Motor neuron (in vitro differentiated cells): ENCODE measurements around the gene SCN10A. TPM values are rescaled to one million over a fixed set of nuclear protein-coding genes. Genes with fewer than 3 reads are reported as not detected.

Source experiments
- ATAC-seq, 8 experiments: fragments of 200-7000 bp; cut with Tn5 transposase; replicated peaks in 6 of 8; 2 replicates each; pipeline ENCODE4 v1.8.0; 2021; ENCODE audit warnings: mild to moderate bottlenecking in 8 of 8, moderate library complexity in 8 of 8
- H3K27ac ChIP-seq, 2 donors: fragments of 250-450 bp; sonication (Bioruptor Pico); 2 replicates each; pipeline ENCODE4 v1.9.0; 2021; ENCODE audit warnings: antibody characterized with exemption in 2 of 2, mild to moderate bottlenecking in 2 of 2, moderate library complexity in 1 of 2
- H3K4me1 ChIP-seq, 2 donors: fragments of 250-450 bp; sonication (Bioruptor Pico); replicated peaks in 1 of 2; 2 replicates each; pipeline ENCODE4 v1.6.1; 2021; ENCODE audit warnings: antibody characterized with exemption in 2 of 2, mild to moderate bottlenecking in 2 of 2, moderate library complexity in 1 of 2
- H3K4me3 ChIP-seq, 5 donors: fragments of 250-450 bp; sonication (Bioruptor Pico); 2 replicates each; pipeline ENCODE4 v1.9.0; 2021; ENCODE audit warnings: antibody characterized with exemption in 5 of 5, mild to moderate bottlenecking in 5 of 5, moderate library complexity in 4 of 5
- WGBS, 10 experiments: fragments of 450-650 bp; shearing (Covaris generic); methylation state at CpG; one replicate each; pipeline ENCODE4 v1.0.0; 2022; 5-methylcytosine and 5-hydroxymethylcytosine counted together
- in situ Hi-C, 9 experiments: fragments of 400-800 bp; cut with MboI; loops; one replicate each; pipeline ENCODE4 v1.15.0; 2021; ENCODE audit warnings: low sequenced_read_pairs in 9 of 9, low pct_unique_long_range_greater_than_20kb in 2 of 9; ENCODE audit not compliant: unreplicated experiment in 9 of 9
- total RNA-seq, 8 experiments: library from RNA; unstranded; fragments of 300-600 nt; gene quantifications; 2 replicates each; pipeline versions ENCODE4 v1.2.3 to v1.2.4, GENCODE V29; 2022

SCN10A gene
- total RNA-seq, 8 experiments from 2014 or later: 0.04 to 0.14 (median 0.05) TPM; not detected in 5

DNA sequence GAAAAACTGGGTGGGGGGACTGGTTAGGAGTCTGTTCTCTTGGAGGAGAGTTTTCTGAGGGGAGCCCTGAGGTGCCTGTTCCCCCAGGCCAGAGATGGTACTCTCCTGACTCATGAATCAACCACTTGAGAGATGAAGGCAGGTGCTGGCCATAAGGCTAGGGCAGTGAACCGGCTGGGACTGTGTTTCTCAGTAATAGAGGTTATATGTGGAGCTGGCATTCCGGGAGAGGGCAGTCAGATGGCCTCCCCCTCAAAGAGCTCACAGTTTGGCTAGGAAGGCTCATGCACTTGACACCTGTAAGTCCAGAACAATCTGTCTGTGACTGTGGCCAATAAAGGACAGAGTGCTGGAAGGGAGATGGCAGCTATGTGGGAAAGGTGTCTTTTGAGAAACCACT lies 10.0 kb upstream of the SCN10A start:
- in situ Hi-C loops: loop anchor here in 1 of 9 experiments (25.0 kb wide), 1 partner anchor 289 kb away; no protein-coding TSS in a partner anchor
- 0 to 90% (median 67%) methylated on average over 1 to 2 of the region's 2 CpGs; no CpG with 5 or more reads in 4 of the 10 experiments for WGBS, 10 experiments
- no peak overlapping the region for H3K27ac ChIP-seq
- no peak overlapping the region for H3K4me3 ChIP-seq
- ATAC-seq: no peak
- no peaks in the 10 kb centered on the region for H3K4me1 ChIP-seq

DNA sequence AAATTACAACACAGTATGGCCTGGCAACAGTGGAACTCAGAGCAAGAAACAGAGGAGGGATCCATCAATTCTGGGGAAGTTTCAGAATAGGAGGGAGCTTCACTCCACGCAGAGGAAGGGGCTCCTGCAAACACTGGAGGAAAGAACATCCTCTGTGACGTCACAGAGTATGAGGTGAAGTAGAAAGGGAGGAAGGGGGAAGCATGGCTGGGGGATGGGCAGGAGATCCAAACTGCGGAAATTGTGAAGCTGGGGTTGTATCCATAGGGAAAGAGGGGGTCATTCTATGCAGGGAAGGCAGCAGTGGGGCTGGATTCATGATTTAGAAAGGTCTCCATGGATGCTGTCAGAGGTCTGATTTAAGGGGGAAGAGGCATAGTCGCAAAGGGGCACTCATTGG lies 8.3 kb upstream of the SCN10A start:
- ATAC-seq: no peak
- WGBS, 10 experiments: 0 to 92% (median 82%) methylated on average over 1 to 4 of the region's 4 CpGs; no CpG with 5 or more reads in 1 of the 10 experiments
- no peak overlapping the region for H3K4me3 ChIP-seq
- no peaks in the 10 kb centered on the region for H3K4me1 ChIP-seq
- in situ Hi-C loops: no loop called here
- H3K27ac ChIP-seq: no peak overlapping the region

- ATAC-seq: peak in 3 of 8 experiments; percentile 27 to 76 (median 50)
- in situ Hi-C loops: no loop called here
- H3K4me1 ChIP-seq: no peaks in the 10 kb centered on the region
- H3K27ac ChIP-seq: no peak overlapping the region
- 0 to 68% (median 38%) methylated on average over 1 to 7 of the region's 8 CpGs; no CpG with 5 or more reads in 4 of the 10 experiments for WGBS, 10 experiments
- H3K4me3 ChIP-seq: no peak overlapping the region
Observed at GRCh38 chr3:38823722-38824121, 7.7 kb upstream of the SCN10A start.

- Histone ChIP-seq H3K4me1 (no peaks in the 10 kb centered on the region), H3K4me3 (no peak overlapping the region), H3K27ac (no peak overlapping the region)
- in situ Hi-C loops: no loop called here
- 0 to 100% (median 68%) methylated on average over 1 to 5 of the region's 5 CpGs; no CpG with 5 or more reads in 2 of the 10 experiments for WGBS, 10 experiments
- no peak for ATAC-seq
Observed at GRCh38 chr3:38823186-38823585, 7.2 kb upstream of the SCN10A start.

DNA sequence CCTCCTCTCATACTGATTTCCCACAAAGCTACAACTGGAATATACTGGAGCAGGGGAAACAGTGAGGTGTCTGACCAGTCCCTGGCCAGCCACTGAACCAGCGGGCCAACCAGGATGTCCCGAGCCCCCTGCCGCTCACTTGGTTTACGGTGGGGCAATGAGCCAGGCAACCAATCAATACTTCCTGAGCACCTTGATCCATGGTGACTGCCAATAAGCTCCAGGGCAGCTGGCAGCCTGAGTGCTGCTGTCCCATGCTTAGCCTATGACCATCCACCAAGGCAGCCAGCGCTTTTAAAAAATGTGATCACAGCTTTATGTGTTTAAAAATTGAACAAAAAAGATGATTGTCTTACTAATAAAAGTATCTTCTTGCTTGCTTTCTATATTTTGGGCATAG lies 4.2 kb downstream of the SCN10A start:
- 0 to 85% (median 60%) methylated on average over 1 to 5 of the region's 5 CpGs; no CpG with 5 or more reads in 5 of the 10 experiments for WGBS, 10 experiments
- Histone ChIP-seq H3K27ac (no peak overlapping the region), H3K4me1 (no peaks in the 10 kb centered on the region), H3K4me3 (no peak overlapping the region)
- in situ Hi-C loops: no loop called here
- no peak for ATAC-seq

DNA sequence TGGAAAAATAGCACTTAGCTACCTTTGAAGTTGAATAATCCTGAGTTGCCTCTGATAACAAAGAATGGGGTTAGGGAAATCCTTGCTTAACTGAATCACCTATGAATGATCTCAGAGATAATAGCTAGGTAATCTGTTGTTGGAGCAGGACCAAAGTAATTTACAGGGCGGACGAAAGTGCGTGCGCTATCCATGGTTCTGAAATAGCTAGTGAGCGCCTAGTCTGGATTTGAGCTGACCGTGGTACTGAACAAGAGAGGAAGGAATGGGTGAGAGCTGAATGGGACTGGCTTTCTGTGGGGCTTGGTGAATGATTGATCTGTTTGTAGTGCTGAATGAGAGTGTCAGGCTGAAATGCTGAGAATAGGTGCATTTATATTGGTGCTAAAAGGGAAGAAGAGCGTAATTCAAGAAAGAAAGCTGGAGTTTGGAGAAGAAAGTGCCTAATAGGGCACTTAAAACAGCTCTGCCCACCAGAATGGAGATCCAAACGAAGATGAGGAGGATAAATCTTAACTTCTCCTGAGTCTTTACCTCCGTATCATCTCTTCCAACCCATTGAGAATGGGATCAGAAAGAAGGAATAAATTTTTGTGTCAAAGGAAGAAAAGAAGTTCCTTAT lies 10.1 kb downstream of the SCN10A start:
- in situ Hi-C loops: no loop called here
- 0 to 47% (median 11%) methylated on average over 2 to 9 of the region's 9 CpGs for WGBS, 10 experiments
- H3K4me3 ChIP-seq: no peak overlapping the region
- H3K4me1 ChIP-seq: no peaks in the 10 kb centered on the region
- no peak overlapping the region for H3K27ac ChIP-seq
- ATAC-seq: peak in 3 of 8 experiments; percentile 58 to 73 (median 67)

- no peak overlapping the region for H3K4me3 ChIP-seq
- 0 to 88% (median 50%) methylated on average over 1 of the region's 1 CpG; no CpG with 5 or more reads in 1 of the 10 experiments for WGBS, 10 experiments
- ATAC-seq: no peak
- no peak overlapping the region for H3K27ac ChIP-seq
- no peaks in the 10 kb centered on the region for H3K4me1 ChIP-seq
- in situ Hi-C loops: no loop called here
Observed at GRCh38 chr3:38805004-38805403, 11.0 kb downstream of the SCN10A start.

DNA sequence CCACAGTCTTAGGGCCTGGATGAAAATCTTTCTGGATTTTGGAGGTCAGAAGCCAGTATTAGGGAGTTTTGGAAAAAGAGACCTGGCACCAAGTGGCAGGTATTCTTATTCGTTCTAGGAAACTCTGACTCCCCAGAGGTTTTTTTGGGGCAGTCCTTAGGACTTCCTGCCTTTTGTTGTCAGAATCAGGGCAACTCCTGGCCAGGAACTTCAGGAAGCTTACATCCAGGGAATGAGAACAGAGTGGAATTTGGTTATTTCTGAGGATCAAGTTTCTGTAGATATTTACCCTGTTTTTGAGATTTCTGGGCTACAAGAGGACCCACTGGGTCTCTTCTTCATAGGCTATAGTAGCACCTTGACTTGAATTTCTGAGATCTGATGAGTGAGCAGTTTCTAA lies 15.5 kb downstream of the SCN10A start:
- in situ Hi-C loops: no loop called here
- Histone ChIP-seq H3K4me1 (no peaks in the 10 kb centered on the region), H3K27ac (no peak overlapping the region), H3K4me3 (no peak overlapping the region)
- WGBS, 10 experiments: 0 to 60% (median 40%) methylated on average over 1 of the region's 1 CpG; no CpG with 5 or more reads in 5 of the 10 experiments
- ATAC-seq: no peak

GRCh38 chr3:38793721-38794120 lies 22.3 kb downstream of the SCN10A start:
- Histone ChIP-seq H3K4me3 (no peak overlapping the region), H3K27ac (no peak overlapping the region), H3K4me1 (no peaks in the 10 kb centered on the region)
- in situ Hi-C loops: no loop called here
- 52 to 97% (median 80%) methylated on average over 1 to 6 of the region's 8 CpGs; no CpG with 5 or more reads in 4 of the 10 experiments for WGBS, 10 experiments
- no peak for ATAC-seq

GRCh38 chr3:38792983-38793382 lies 23.0 kb downstream of the SCN10A start:
- 0 to 80% (median 45%) methylated on average over 1 of the region's 1 CpG; no CpG with 5 or more reads in 4 of the 10 experiments for WGBS, 10 experiments
- ATAC-seq: no peak
- H3K27ac ChIP-seq: no peak overlapping the region
- in situ Hi-C loops: no loop called here
- H3K4me3 ChIP-seq: no peak overlapping the region
- no peaks in the 10 kb centered on the region for H3K4me1 ChIP-seq

- ATAC-seq: peak in 1 of 8 experiments; percentile 29
- no peak overlapping the region for H3K4me3 ChIP-seq
- WGBS, 10 experiments: 0 to 91% (median 38%) methylated on average over 1 to 4 of the region's 4 CpGs; no CpG with 5 or more reads in 1 of the 10 experiments
- H3K27ac ChIP-seq: no peak overlapping the region
- in situ Hi-C loops: no loop called here
- no peaks in the 10 kb centered on the region for H3K4me1 ChIP-seq
Observed at GRCh38 chr3:38782148-38782547, 33.9 kb downstream of the SCN10A start.

- no peak overlapping the region for H3K27ac ChIP-seq
- no peaks in the 10 kb centered on the region for H3K4me1 ChIP-seq
- in situ Hi-C loops: no loop called here
- no peak overlapping the region for H3K4me3 ChIP-seq
- ATAC-seq: no peak
Observed at GRCh38 chr3:38773528-38773927, 42.5 kb downstream of the SCN10A start.

- ATAC-seq: no peak
- Histone ChIP-seq H3K4me1 (no peaks in the 10 kb centered on the region), H3K4me3 (no peak overlapping the region), H3K27ac (no peak overlapping the region)
- in situ Hi-C loops: no loop called here
- WGBS, 10 experiments: 0 to 100% (median 51%) methylated on average over 1 to 3 of the region's 3 CpGs; no CpG with 5 or more reads in 4 of the 10 experiments
Observed at GRCh38 chr3:38763569-38763968, 52.4 kb downstream of the SCN10A start.

DNA sequence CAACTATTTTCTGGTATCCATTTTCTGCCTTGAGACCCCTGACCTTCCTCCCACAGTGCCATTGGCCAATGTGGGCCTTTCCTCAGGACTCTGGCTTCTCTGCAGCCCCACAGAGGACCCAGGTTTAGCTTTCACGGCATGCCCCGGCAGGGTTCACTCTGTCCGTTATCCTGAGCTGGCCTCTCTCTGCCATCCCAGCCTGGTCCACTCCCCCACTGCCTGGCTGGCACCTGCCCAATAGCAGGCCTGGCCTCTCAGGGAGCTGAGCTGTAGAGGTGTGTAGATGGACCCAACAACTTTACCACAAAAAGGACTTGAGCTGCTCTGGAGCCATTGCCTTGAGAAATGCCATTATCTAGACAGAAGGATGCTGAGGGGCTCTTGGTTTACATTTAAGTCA lies 57.5 kb downstream of the SCN10A start:
- no peak overlapping the region for H3K27ac ChIP-seq
- H3K4me3 ChIP-seq: no peak overlapping the region
- no peak for ATAC-seq
- in situ Hi-C loops: no loop called here
- H3K4me1 ChIP-seq: no peaks in the 10 kb centered on the region
- 49 to 93% (median 72%) methylated on average over 2 to 3 of the region's 3 CpGs; no CpG with 5 or more reads in 6 of the 10 experiments for WGBS, 10 experiments
